ENCODE data around the gene APOC4. TPM values are rescaled to one million over a fixed set of nuclear protein-coding genes. Genes with fewer than 3 reads are reported as not detected.

APOC4 gene
- total RNA-seq, 4 donors from 2014 or later, result not detected

DNA sequence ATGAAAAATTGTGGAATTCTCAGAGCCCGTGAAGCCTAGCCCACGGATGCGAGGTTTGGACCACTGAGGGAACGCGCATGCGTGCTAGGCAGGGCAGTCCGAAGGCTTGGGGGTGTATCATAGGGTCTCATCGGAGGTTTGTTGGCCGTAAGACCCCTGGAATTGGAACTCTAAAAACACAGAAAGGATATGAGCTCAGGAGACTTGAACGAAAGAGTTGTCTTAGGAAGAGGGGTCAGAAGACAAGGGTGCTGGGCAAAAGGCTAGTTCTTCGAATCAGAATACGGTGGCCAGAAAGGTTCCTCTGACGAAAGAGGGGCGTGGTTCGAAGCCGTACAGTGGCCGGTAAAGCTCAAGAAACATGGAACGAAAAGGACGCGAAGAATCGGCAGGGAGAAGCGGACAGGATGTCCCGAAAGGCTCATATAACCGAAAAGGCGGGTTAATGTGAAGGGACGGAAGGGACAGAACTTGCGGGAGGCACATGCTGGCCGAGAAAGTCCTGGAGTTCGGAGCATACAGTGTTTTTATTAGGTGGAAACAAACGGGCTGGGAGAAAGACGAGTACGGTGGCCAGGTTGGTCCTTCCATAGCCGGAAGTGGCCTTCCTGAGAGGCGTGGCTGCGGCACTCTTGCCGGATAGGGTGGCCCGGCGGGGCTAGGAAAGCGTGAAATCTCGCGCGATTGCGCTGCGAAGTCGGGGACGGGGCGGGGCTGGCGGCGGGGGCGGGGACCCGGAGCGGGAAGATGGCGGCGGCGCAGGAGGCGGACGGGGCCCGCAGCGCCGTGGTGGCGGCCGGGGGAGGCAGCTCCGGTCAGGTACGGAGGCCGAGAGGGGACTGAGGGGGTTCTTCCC, 12.8 kb downstream of the APOC4 start, which contains the start of gene CLPTM1:
TSS of gene CLPTM1 (plus strand) at position 732 of the 856 bp plus-strand sequence. CDS start at position 748, 16 bp downstream.
- peak; percentile 95 to 98 (median 97) for DNase-seq
- peaks cover 0 to 32% (median 15%) of the 10 kb centered on the region in 4 donors for H3K4me1 ChIP-seq

DNA sequence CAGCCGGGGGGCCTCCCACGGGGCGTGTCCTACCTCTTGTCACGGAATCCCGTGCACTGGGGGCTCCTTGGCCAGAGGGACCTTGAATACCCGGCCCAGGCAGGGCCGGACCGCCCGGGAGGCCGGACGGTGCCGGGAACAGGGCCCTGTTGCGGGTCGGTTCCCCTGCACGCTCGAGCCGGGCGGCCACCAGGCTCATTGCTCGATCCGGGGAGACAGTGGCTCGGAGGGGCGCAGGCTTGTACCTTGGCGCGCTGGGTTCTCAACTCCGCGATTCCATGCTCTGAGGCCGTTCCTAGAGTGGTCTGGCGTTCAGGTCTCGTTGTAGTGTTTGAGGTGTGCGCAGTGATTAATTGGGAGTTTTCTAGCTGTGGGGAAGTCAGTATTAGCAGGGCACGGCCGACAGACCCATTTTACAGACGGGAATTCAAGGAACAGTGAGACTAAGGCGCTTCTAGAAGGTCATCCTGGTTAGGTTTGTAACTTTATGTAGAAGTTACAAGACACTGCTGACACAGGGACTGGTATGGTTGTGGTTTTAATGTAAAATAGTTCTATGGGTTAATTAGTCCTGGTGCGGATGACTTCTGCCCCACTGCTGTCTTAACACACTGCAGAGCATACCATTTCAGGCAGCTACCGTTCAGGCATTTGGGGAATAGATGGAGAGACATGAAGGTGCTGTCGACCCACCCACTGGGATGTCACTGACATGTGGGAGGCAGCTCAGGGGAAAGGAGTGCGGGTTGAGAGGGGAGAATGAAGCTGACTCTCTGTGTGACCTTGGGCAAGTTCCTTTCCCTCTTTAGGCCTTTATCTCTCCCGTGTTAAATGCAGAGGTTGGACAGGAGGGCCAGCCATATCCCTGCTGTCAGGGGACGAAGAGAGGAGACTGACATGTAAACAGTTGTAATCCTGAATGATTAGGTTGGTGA, 13.7 kb downstream of the APOC4 start:
- TF ChIP-seq, protein P1, sequence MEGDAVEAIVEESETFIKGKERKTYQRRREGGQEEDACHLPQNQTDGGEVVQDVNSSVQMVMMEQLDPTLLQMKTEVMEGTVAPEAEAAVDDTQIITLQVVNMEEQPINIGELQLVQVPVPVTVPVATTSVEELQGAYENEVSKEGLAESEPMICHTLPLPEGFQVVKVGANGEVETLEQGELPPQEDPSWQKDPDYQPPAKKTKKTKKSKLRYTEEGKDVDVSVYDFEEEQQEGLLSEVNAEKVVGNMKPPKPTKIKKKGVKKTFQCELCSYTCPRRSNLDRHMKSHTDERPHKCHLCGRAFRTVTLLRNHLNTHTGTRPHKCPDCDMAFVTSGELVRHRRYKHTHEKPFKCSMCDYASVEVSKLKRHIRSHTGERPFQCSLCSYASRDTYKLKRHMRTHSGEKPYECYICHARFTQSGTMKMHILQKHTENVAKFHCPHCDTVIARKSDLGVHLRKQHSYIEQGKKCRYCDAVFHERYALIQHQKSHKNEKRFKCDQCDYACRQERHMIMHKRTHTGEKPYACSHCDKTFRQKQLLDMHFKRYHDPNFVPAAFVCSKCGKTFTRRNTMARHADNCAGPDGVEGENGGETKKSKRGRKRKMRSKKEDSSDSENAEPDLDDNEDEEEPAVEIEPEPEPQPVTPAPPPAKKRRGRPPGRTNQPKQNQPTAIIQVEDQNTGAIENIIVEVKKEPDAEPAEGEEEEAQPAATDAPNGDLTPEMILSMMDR (IDR thresholded peaks at IDR 0.05), result no peak
- no peak for TF ChIP-seq POLR2A (IDR thresholded peaks at IDR 0.05)
- Histone ChIP-seq H3K27me3 (no peaks in the 10 kb centered on the region), H3K9me3 (no peaks in the 10 kb centered on the region), H3K4me1 (peaks cover 0 to 32% (median 19%) of the 10 kb centered on the region in 4 donors), H3K27ac (peak overlapping the region; percentile 87 to 97 (median 94)), H3K4me3 (peak overlapping the region; percentile 86 to 99 (median 91)), H3K36me3 (peaks cover 0 to 10% (median 0%) of the 10 kb centered on the region in 3 donors)
- no peak for DNase-seq

More for the DNA sequence above, 12.8 kb downstream of the APOC4 start, which contains the start of gene CLPTM1:
- Histone ChIP-seq H3K9me3 (no peaks in the 10 kb centered on the region), H3K27me3 (no peaks in the 10 kb centered on the region), H3K4me3 (peak within 1 kb of the TSS; percentile 86 to 99 (median 91)), H3K36me3 (peaks cover 0 to 7% (median 0%) of the 10 kb centered on the region in 3 donors), H3K27ac (peak within 1 kb of the TSS; percentile 87 to 97 (median 94))
- TF ChIP-seq, protein P1 (IDR thresholded peaks at IDR 0.05), result peak in 2 of 6 experiments; percentile 5 to 24
- peak; percentile 65 to 69 for TF ChIP-seq POLR2A (IDR thresholded peaks at IDR 0.05)

DNA sequence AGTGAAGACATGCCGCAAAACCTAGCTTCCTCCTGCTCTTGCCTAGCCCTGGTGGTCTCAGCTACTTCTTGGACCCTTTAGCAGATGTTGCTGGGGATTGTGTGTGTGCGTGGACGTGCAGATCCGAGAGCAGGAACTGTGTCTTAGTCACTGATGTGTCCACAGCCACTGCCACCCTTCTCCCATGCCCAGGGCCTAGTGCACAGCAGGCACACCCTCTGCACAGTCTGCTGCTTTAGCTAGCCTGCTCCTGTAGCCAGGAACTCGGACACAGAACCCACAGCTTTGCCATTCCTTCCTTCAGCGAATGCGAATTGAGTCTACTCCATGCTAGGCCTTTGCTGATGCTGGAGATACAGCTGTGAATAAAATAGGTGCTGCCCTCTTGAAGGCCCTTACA, 15.5 kb downstream of the APOC4 start:
- H3K36me3 ChIP-seq, result peaks cover 0 to 25% (median 0%) of the 10 kb centered on the region in 3 donors
- no peaks in the 10 kb centered on the region for H3K27me3 ChIP-seq
- H3K4me1 ChIP-seq, result peaks cover 0 to 30% (median 23%) of the 10 kb centered on the region in 4 donors
- no peak overlapping the region for H3K4me3 ChIP-seq
- no peak overlapping the region for H3K27ac ChIP-seq
- TF ChIP-seq, protein P1 (IDR thresholded peaks at IDR 0.05), result no peak
- no peak for TF ChIP-seq POLR2A (IDR thresholded peaks at IDR 0.05)
- DNase-seq, result no peak
- H3K9me3 ChIP-seq, result no peaks in the 10 kb centered on the region

DNA sequence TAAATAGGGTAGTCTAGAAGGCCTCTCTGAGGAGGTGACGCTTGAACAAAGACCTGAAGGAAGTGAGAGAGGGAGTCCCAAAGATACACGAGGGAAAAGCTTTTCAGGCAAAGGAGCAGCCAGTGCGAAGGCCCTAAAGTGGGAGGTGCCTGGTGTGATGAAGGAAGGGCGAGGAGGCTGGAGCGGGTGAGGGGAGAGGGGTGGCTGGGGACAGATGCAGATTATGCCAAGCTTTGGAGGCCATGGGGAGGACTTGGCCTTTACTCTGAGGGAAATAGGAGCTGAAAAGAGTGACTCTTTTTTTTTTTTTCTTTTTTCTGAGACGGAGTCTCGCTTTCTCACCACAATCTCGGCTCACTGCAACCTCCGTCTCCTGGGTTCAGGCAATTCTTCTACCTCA, 16.1 kb downstream of the APOC4 start:
- Histone ChIP-seq H3K9me3 (no peaks in the 10 kb centered on the region), H3K4me3 (no peak overlapping the region), H3K27me3 (no peaks in the 10 kb centered on the region), H3K27ac (no peak overlapping the region), H3K4me1 (peaks cover 0 to 30% (median 23%) of the 10 kb centered on the region in 4 donors), H3K36me3 (peaks cover 0 to 30% (median 0%) of the 10 kb centered on the region in 3 donors)
- DNase-seq, result no peak
- TF ChIP-seq, protein P1 (IDR thresholded peaks at IDR 0.05), result no peak
- no peak for TF ChIP-seq POLR2A (IDR thresholded peaks at IDR 0.05)

DNA sequence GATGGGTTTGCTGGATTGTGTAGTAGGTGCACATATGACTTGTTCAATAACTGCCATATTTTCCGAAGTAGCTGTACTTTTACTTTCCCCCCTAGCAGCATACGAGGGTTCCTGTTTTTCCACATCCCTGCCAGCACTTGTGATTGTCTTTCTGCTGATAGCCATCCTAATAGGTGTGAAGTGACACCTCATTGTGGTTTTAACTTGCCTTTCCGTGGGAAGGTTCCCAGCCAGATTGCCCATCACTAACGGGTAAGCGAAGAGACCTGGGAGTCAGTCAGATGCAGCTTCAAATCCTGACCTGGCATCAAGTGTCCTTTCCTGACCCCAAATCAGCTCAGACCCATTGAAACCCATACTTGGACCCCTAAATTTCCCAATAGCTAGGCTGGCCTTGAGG, 17.7 kb downstream of the APOC4 start:
- Histone ChIP-seq H3K36me3 (peaks cover 0 to 45% (median 0%) of the 10 kb centered on the region in 3 donors), H3K4me1 (peaks cover 0 to 30% (median 14%) of the 10 kb centered on the region in 4 donors), H3K27me3 (no peaks in the 10 kb centered on the region), H3K27ac (peak overlapping the region in 1 of 4 donors; percentile 73), H3K9me3 (no peaks in the 10 kb centered on the region), H3K4me3 (no peak overlapping the region)
- TF ChIP-seq, protein P1 (IDR thresholded peaks at IDR 0.05), result no peak
- TF ChIP-seq POLR2A (IDR thresholded peaks at IDR 0.05), result no peak
- no peak for DNase-seq
